GM12875 (cell line): ENCODE data around the gene MORF4L2.

ENCODE experiments used
- H3K4me3 ChIP-seq: one replicate; pipeline ENCODE4 v1.5.1; 2011; ENCODE audit warnings: low read depth, low read length, control low read depth
- TF ChIP-seq, protein P1 (sequence below): IDR thresholded peaks from 2 replicates; pipeline ENCODE4 v1.5.1; 2011; ENCODE audit warnings: low read depth, mild to moderate bottlenecking, control low read depth, inconsistent platforms, low read length, moderate library complexity, borderline replicate concordance; ENCODE audit not compliant: insufficient read depth

Gene MORF4L2

DNA sequence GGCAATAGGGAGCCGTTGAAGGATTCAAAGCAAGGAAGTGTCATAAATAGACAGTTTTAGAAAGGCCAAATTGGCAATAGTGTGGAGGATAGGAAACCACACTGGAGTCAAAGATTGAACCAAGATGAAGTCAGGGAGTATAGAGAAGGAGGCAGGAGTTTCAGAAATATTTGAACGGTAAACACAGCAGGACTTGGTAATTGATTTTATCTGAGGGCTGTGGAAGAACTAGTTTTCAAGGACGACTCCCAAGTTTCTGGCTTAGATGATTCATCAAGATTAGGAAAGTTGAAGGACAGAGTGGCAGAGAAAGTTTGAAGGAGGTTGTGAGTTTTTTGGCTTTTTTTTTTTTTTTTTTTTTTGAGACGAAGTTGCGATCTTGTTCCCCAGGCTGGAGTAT is 12.7 kb upstream of the MORF4L2 start:
- no peak overlapping the region for H3K4me3 ChIP-seq
- TF ChIP-seq, protein P1, sequence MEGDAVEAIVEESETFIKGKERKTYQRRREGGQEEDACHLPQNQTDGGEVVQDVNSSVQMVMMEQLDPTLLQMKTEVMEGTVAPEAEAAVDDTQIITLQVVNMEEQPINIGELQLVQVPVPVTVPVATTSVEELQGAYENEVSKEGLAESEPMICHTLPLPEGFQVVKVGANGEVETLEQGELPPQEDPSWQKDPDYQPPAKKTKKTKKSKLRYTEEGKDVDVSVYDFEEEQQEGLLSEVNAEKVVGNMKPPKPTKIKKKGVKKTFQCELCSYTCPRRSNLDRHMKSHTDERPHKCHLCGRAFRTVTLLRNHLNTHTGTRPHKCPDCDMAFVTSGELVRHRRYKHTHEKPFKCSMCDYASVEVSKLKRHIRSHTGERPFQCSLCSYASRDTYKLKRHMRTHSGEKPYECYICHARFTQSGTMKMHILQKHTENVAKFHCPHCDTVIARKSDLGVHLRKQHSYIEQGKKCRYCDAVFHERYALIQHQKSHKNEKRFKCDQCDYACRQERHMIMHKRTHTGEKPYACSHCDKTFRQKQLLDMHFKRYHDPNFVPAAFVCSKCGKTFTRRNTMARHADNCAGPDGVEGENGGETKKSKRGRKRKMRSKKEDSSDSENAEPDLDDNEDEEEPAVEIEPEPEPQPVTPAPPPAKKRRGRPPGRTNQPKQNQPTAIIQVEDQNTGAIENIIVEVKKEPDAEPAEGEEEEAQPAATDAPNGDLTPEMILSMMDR, result no peak

DNA sequence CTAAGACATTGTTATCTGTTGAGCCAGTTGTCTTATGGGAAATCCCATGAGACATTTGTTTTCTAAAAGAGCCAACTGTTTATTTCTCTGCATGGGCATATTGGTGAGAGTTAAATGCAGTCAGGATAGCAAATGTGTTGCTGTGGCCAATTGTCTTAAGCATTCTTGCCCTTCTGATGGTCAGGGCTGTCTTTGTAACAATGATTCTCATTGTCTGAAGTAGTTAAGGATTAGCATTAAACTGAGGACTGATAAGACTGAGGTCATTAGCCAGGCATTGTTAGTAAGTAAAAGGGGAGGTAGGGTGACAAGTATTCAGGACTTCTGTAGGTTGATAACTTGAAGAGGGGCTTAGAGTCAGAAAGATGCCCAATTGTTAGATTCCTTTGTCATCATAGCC is 11.2 kb upstream of the MORF4L2 start:
- TF ChIP-seq, protein P1, result no peak

DNA sequence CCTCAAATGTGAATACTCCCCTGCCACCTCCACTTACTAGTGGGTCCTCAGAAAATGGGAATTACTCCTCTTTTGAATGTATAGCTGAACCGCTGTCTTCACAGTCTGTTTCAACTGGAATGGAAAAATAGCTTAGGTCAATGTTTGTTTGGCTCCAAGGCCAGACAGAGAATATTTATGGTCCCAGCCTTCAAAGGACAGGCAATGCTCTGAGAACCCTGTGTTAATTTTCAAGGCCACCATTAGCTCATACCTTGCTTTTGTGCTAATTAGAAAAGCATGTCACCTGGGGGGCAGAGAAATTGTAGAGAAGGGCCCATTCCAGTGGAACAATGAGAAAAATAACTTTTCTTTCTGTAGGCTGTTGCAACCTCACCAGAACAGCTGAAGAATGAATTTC is 4.6 kb upstream of the MORF4L2 start:
- TF ChIP-seq, protein P1, result no peak
- H3K4me3 ChIP-seq, result no peak overlapping the region

More for the DNA sequence above, 11.2 kb upstream of the MORF4L2 start:
- H3K4me3 ChIP-seq, result no peak overlapping the region

DNA sequence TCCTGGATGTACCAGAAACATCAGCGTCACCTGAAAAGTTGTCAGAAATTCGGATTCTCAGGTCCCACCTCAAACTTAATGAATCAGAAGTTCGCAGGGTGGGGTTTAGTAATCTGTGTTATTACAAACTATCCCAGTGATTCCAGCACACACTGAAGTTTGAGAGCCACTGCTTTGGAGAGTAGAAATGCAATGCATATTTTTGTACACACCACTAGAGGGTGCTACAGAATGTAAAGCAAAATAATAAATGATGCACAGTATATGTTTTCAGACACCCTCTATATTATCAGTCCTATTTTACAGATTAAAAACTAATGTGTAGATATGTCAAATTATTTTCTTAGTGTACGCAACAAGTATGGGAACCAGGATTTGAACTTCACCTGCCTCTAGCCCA is 2.4 kb upstream of the MORF4L2 start:
- TF ChIP-seq, protein P1, result peak; percentile 47; the same call in 1 of the 2 replicates

DNA sequence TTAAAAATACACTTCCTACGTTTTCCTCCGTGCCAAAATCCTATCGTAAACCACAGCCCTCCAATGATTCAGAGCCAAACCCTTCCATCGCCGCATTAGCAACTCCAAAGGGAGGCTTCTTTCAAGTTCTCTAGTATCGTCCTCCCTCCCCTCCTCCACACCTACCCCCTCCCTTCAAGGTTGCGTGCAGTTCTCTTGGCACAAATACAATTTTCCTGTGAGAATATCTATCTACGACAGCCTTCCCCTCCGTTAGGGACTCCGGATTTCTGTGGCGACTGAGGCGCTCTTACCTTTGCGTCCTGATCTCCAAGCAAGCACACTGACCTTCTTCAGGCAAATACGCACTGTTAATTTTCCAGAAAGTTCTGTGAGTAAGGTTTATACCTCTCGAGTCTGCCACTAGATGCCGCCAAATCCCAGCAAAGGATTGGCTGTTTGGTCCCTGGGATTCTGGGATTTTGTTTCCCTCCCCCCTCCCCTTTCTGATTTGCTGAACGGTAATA is 1.2 kb upstream of the MORF4L2 start:
- peak overlapping the region; percentile 76 for H3K4me3 ChIP-seq
- TF ChIP-seq, protein P1, result peak; percentile 60; the same call in 1 of the 2 replicates

More for the DNA sequence above, 2.4 kb upstream of the MORF4L2 start:
- H3K4me3 ChIP-seq, result no peak overlapping the region

DNA sequence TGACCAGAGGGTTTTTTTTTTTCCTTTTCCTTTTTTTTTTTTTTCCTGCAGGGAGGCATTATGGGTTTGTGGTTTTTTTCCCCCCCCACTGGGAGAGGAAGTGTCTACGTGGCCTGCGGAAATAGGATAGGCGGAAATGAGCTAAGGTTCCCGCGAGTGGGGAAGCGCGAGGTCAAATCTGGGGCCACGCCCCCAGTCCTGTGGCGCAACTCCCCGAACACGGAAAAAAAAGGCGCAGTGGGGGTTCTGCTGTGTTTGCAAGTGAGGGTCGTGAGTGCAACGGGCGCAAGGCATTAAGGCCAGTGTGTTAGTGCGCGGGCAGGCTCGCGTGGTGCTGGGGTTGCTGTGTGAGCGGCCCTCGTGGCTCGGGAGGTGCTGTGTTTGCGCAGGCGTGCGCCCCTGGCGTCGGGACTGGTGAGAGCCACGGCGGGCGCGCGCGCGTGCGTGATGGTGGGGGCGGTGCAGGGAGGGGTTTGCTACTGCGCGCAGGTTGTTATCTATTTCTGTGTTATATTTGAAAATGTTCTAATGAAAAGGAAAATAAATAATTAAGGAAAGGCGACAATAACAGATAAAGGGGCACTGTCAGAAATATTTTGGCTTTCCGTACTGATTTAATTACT is 685 bp upstream of the MORF4L2 start:
- TF ChIP-seq, protein P1, result peak; percentile 42
- peak overlapping the region; percentile 76 for H3K4me3 ChIP-seq

DNA sequence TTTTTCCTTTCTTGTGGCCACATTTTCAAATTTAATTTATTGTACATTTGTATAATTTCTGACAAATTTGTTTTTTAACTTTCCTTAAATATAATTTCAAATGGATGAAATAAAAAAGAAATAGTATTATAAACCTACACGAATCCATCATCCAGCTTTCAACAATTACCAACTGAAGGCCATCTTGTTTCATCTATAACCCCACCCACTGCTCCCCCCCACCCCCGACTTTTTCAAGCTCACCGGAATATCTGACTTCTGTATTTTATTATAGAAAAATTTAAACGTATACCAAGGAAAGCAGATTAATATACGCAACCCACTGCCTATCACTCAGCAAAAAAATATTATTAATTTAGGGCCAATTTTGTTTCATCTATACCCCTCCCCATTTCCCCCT is 1.1 kb downstream of the MORF4L2 start:
- peak overlapping the region; percentile 68 for H3K4me3 ChIP-seq
- TF ChIP-seq, protein P1, result no peak
